ENCODE measurements around the gene MSGN1. TPM values are rescaled to one million over a fixed set of nuclear protein-coding genes. Genes with fewer than 3 reads are reported as not detected.
A peak's percentile ranks its signal among the peaks of the same experiment; 100 is the strongest.

Gene MSGN1
- polyA plus RNA-seq, 1 of the 3 experiments (the other 2 are of a cell fraction): not detected

GRCh38 chr2:17799301-17800120 lies 16.7 kb upstream of the MSGN1 start:
- no peaks in the 10 kb centered on the region for H4K20me1 ChIP-seq (ENCODE audit: insufficient read depth)
- TF ChIP-seq EP300 (IDR thresholded peaks at IDR 0.05; ENCODE audit: borderline replicate concordance in 1 of 2, low read depth in 1 of 2, low read length in 1 of 2) (no peak), REST (IDR thresholded peaks at IDR 0.05; ENCODE audit: low read depth, low read length) (no peak), MXI1 (IDR thresholded peaks at IDR 0.05; ENCODE audit: low read depth, low read length) (no peak), CTCF (IDR thresholded peaks at IDR 0.05) (no peak), FOXM1 (IDR thresholded peaks at IDR 0.05; ENCODE audit: low read depth) (no peak)
- H3K9ac ChIP-seq: no peak overlapping the region
- peaks cover 0 to 10% of the 10 kb centered on the region in 2 experiments; a peak in 1 of 4 replicates for H3K4me1 ChIP-seq (ENCODE audit: control insufficient read depth in 1 of 2, insufficient read depth in 2 of 2, low read depth in 1 of 2, low read length in 1 of 2)
- H2AFZ ChIP-seq (ENCODE audit: low read depth): no peak overlapping the region
- no peak overlapping the region for H3K4me2 ChIP-seq
- no peak for DNase-seq
- no peaks in the 10 kb centered on the region for H3K9me2 ChIP-seq
- no peaks in the 10 kb centered on the region for H3K9me3 ChIP-seq
- WGBS (ENCODE audit: low lambda C conversion rate): 49% methylated on average over 7 of the region's 7 CpGs
- no peak overlapping the region for H3K4me3 ChIP-seq (ENCODE audit: low read depth in 2 of 2, low read length in 1 of 2)
- H3K36me3 ChIP-seq (replicated peaks in 1 of 2; ENCODE audit: control insufficient read depth in 1 of 2, insufficient read depth in 2 of 2, low read length in 1 of 2): no peaks in the 10 kb centered on the region
- H3F3A ChIP-seq (replicated peaks; ENCODE audit: insufficient read depth): no peaks in the 10 kb centered on the region
- H3K27me3 ChIP-seq (ENCODE audit: insufficient read depth): no peaks in the 10 kb centered on the region; the same call in 1 of the 2 replicates
- POLR2A ChIA-PET: no interaction called here
- H3K79me2 ChIP-seq (ENCODE audit: insufficient read depth): no peaks in the 10 kb centered on the region
- CTCF ChIA-PET: interaction anchor here (0.6 to 1.4 kb wide), 5 partner anchors 28 to 80 kb away, joined by 3 to 4 read pairs (median 3); no protein-coding TSS in a partner anchor
- H3K27ac ChIP-seq (ENCODE audit: low read depth in 2 of 2, low read length in 1 of 2): no peak overlapping the region

GRCh38 chr2:17800219-17800618 lies 16.0 kb upstream of the MSGN1 start:
- no peak overlapping the region for H3K4me2 ChIP-seq
- no peak overlapping the region for H3K9ac ChIP-seq
- H3K4me3 ChIP-seq (ENCODE audit: low read depth in 2 of 2, low read length in 1 of 2): no peak overlapping the region
- no peak for DNase-seq
- POLR2A ChIA-PET: no interaction called here
- H4K20me1 ChIP-seq (ENCODE audit: insufficient read depth): no peaks in the 10 kb centered on the region
- no peak overlapping the region for H2AFZ ChIP-seq (ENCODE audit: low read depth)
- no peak overlapping the region for H3K27ac ChIP-seq (ENCODE audit: low read depth in 2 of 2, low read length in 1 of 2)
- no peaks in the 10 kb centered on the region for H3K9me3 ChIP-seq
- no peaks in the 10 kb centered on the region for H3K36me3 ChIP-seq (replicated peaks in 1 of 2; ENCODE audit: control insufficient read depth in 1 of 2, insufficient read depth in 2 of 2, low read length in 1 of 2)
- peaks cover 0 to 10% of the 10 kb centered on the region in 2 experiments; a peak in 1 of 4 replicates for H3K4me1 ChIP-seq (ENCODE audit: control insufficient read depth in 1 of 2, insufficient read depth in 2 of 2, low read depth in 1 of 2, low read length in 1 of 2)
- peak; percentile 83; the same call in 1 of the 2 replicates for TF ChIP-seq MXI1 (IDR thresholded peaks at IDR 0.05; ENCODE audit: low read depth, low read length)
- no peak for TF ChIP-seq TAF1 (IDR thresholded peaks at IDR 0.05; ENCODE audit: borderline replicate concordance, low read depth, low read length)
- 44% methylated on average over 5 of the region's 5 CpGs for WGBS (ENCODE audit: low lambda C conversion rate)
- no peaks in the 10 kb centered on the region for H3K79me2 ChIP-seq (ENCODE audit: insufficient read depth)
- CTCF ChIA-PET: interaction anchor here (1.0 to 1.4 kb wide), 3 partner anchors 28 to 81 kb away, joined by 3 to 4 read pairs (median 3); no protein-coding TSS in a partner anchor
- H3F3A ChIP-seq (replicated peaks; ENCODE audit: insufficient read depth): no peaks in the 10 kb centered on the region
- H3K9me2 ChIP-seq: no peaks in the 10 kb centered on the region
- H3K27me3 ChIP-seq (ENCODE audit: insufficient read depth): no peaks in the 10 kb centered on the region; the same call in 1 of the 2 replicates

All from SK-N-SH (cell line).